Esophagus squamous epithelium (tissue), 4 donors: Measurements from ENCODE around the gene BAZ2B.

Source experiments
- POLR2A ChIP-seq, 4 donors: fragments of 450-650 bp; IDR thresholded peaks; one replicate each; pipeline ENCODE4 v1.6.1; 2017; ENCODE audit warnings: antibody characterized with exemption in 4 of 4, mild to moderate bottlenecking in 4 of 4, moderate library complexity in 3 of 4
- TF ChIP-seq, protein P1 (sequence below), 6 experiments: fragments of 450-650 bp in 4 of 6; fragments of 200-600 bp in 2 of 6; sonication (generic) in 2 of 6; IDR thresholded peaks; one replicate each; pipeline ENCODE4 v1.5.1; 2016 to 2019; ENCODE audit warnings: antibody characterized with exemption in 6 of 6, mild to moderate bottlenecking in 4 of 6, moderate library complexity in 4 of 6

DNA sequence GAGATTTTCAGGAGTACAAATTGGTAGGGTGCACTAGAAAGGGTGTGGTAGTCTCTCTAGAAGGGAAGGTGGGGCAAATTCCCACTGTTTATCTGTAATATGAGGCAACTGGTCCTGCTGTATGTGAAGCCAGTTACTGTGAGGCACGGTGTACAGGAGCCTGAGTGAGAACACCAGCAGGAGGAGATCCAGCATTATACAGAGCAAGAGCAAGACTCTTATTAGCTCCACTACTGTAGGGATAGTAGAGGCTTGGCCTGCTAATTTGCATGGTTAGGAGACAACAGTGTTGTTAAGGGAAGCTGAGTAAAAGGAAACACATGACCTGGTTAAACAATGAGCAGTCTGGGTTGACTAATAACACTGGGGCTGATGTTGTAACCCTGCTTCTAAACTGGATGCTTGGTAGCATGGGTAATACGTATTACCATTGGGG is 253.5 kb downstream of the BAZ2B start:
- TF ChIP-seq, protein P1, sequence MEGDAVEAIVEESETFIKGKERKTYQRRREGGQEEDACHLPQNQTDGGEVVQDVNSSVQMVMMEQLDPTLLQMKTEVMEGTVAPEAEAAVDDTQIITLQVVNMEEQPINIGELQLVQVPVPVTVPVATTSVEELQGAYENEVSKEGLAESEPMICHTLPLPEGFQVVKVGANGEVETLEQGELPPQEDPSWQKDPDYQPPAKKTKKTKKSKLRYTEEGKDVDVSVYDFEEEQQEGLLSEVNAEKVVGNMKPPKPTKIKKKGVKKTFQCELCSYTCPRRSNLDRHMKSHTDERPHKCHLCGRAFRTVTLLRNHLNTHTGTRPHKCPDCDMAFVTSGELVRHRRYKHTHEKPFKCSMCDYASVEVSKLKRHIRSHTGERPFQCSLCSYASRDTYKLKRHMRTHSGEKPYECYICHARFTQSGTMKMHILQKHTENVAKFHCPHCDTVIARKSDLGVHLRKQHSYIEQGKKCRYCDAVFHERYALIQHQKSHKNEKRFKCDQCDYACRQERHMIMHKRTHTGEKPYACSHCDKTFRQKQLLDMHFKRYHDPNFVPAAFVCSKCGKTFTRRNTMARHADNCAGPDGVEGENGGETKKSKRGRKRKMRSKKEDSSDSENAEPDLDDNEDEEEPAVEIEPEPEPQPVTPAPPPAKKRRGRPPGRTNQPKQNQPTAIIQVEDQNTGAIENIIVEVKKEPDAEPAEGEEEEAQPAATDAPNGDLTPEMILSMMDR (IDR thresholded peaks at IDR 0.05), result no peak
- TF ChIP-seq POLR2A (IDR thresholded peaks at IDR 0.05), result no peak
